Spleen (tissue), 11 donors: ENCODE results near the gene TRMT44. TPM values are rescaled to one million over a fixed set of nuclear protein-coding genes. Genes with fewer than 3 reads are reported as not detected.

Experiments used
- DNase-seq: peaks from one replicate; pipeline ENCODE4 v3.0.0-alpha.2; 2020
- H3K27ac ChIP-seq, 8 donors: fragments of 200-600 bp; sonication (generic) in 7 of 8; 1 replicate in 4 of 8; 2 replicates in 4 of 8; pipeline versions ENCODE4 v1.5.0 to v1.8.0; 2016 to 2021; ENCODE audit warnings: inconsistent platforms in 4 of 8, mild to moderate bottlenecking in 4 of 8, moderate library complexity in 1 of 8
- H3K27me3 ChIP-seq, 7 donors: fragments of 200-600 bp; sonication (generic) in 6 of 7; replicated peaks in 1 of 7; 1 replicate in 4 of 7; 2 replicates in 3 of 7; pipeline versions ENCODE4 v1.5.0 to v1.8.0; 2016 to 2021; ENCODE audit warnings: inconsistent platforms in 3 of 7, mild to moderate bottlenecking in 1 of 7
- H3K36me3 ChIP-seq, 6 donors: fragments of 200-600 bp; sonication (generic) in 5 of 6; 1 replicate in 4 of 6; 2 replicates in 2 of 6; pipeline versions ENCODE4 v1.5.0 to v1.8.0; 2016 to 2021; ENCODE audit warnings: inconsistent platforms in 2 of 6
- H3K4me1 ChIP-seq, 6 donors: fragments of 200-600 bp; sonication (generic) in 5 of 6; 1 replicate in 3 of 6; 2 replicates in 3 of 6; pipeline versions ENCODE4 v1.5.0 to v1.8.0; 2016 to 2021; ENCODE audit warnings: inconsistent platforms in 3 of 6
- H3K4me3 ChIP-seq, 8 donors: fragments of 200-600 bp; sonication (generic) in 7 of 8; 1 replicate in 4 of 8; 2 replicates in 4 of 8; pipeline versions ENCODE4 v1.5.0 to v1.8.0; 2016 to 2021; ENCODE audit warnings: inconsistent platforms in 4 of 8, mild to moderate bottlenecking in 4 of 8, moderate library complexity in 2 of 8
- H3K9me3 ChIP-seq, 8 donors: fragments of 200-600 bp; sonication (generic) in 7 of 8; 1 replicate in 4 of 8; 2 replicates in 4 of 8; pipeline versions ENCODE4 v1.5.0 to v1.8.0; 2016 to 2021; ENCODE audit warnings: inconsistent platforms in 4 of 8
- CTCF ChIP-seq, 11 experiments: fragments of 200-600 bp in 7 of 11; fragments of 450-650 bp in 4 of 11; sonication (generic) in 4 of 11; IDR thresholded peaks in 8 of 11; conservative IDR thresholded peaks in 3 of 11; 1 replicate in 7 of 11; 2 replicates in 4 of 11; pipeline versions ENCODE4 v1.4.0 to v1.8.0; 2016 to 2021; ENCODE audit warnings: antibody characterized with exemption in 11 of 11, inconsistent platforms in 4 of 11, mild to moderate bottlenecking in 1 of 11
- POLR2A ChIP-seq, 3 donors: fragments of 450-650 bp; IDR thresholded peaks; one replicate each; pipeline ENCODE4 v1.5.1; 2017; ENCODE audit warnings: antibody characterized with exemption in 3 of 3, mild to moderate bottlenecking in 1 of 3
- POLR2AphosphoS5 ChIP-seq, 3 donors: sonication (generic); formaldehyde crosslinking; IDR thresholded peaks; one replicate each; pipeline ENCODE4 v1.5.1; 2017; ENCODE audit warnings: antibody characterized with exemption in 3 of 3
- WGBS, 5 donors: extraction: QIAGEN DNeasy Blood & Tissue Kit in 3 of 5; methylation state at CpG; one replicate each; pipeline versions ENCODE4 v1.1.5 to v1.1.7; 2013 to 2018; 5-methylcytosine and 5-hydroxymethylcytosine counted together
- intact Hi-C: fragments of 100-400 bp; cut with DNase I; formaldehyde crosslinking; loops from one replicate; pipeline ENCODE4 v1.15.0; 2023; ENCODE audit warnings: low total_unique reads
- polyA plus RNA-seq, 3 donors: library from polyadenylated mRNA; stranded (reverse); fragments of 200-250 nt; gene quantifications; one replicate each; pipeline ENCODE4 v1.2.1, GENCODE V29; 2013
- total RNA-seq, 7 donors: library from RNA; depleted of rRNA in 3 of 7; stranded (reverse); fragments of >200 nt in 3 of 7; fragmentation: NEBNext Ultra II Directional in 4 of 7; extraction: Animal tissue kit (Norgen Biotek cat#: 25700) in 4 of 7; gene quantifications; one replicate each; pipeline versions ENCODE4 v1.1.0 to v1.2.1, GENCODE V29; 2016 to 2021
- donor health status: healthy with polysubstance abuse.
- donor health status: DM: no; HTN: no; CAD: no; lungs with moderate emphysema.
- donor health status: DM: no; HTN: no; CAD: no.
- donor health status: Bipolar disorder and iron deficiency.
- donor health status: healthy.
- donor health status: DM: no; HTN: no; CAD: no.
- donor health status: DM: yes; HTN: yes; CAD: no.

TRMT44 gene
- total and polyA plus RNA-seq, 10 donors: 5.7 to 28.3 (median 21.6) TPM

GRCh38 chr4:8516996-8517550, 76.5 kb downstream of the TRMT44 start:
- Histone ChIP-seq H3K27me3 (no peaks in the 10 kb centered on the region), H3K27ac (peak overlapping the region in 2 of 8 donors; percentile 31 to 80), H3K9me3 (peaks cover 0 to 33% (median 23%) of the 10 kb centered on the region in 8 donors), H3K36me3 (no peaks in the 10 kb centered on the region), H3K4me3 (no peak overlapping the region), H3K4me1 (peaks cover 0 to 3% (median 0%) of the 10 kb centered on the region in 6 donors)
- TF ChIP-seq CTCF (IDR thresholded peaks at IDR 0.05 in 8 of 11, conservative IDR thresholded peaks at IDR 0.05 in 3 of 11): no peak
- TF ChIP-seq POLR2A (IDR thresholded peaks at IDR 0.05): no peak
- TF ChIP-seq POLR2AphosphoS5 (IDR thresholded peaks at IDR 0.05): no peak
- intact Hi-C loops: no loop called here
- 48 to 73% (median 65%) methylated on average over 4 to 5 of the region's 5 CpGs for WGBS, 5 donors
- DNase-seq: no peak

- TF ChIP-seq CTCF (IDR thresholded peaks at IDR 0.05 in 8 of 11, conservative IDR thresholded peaks at IDR 0.05 in 3 of 11) (no peak), POLR2A (IDR thresholded peaks at IDR 0.05) (no peak), POLR2AphosphoS5 (IDR thresholded peaks at IDR 0.05) (no peak)
- intact Hi-C loops: no loop called here
- DNase-seq: no peak
- H3K27ac ChIP-seq: peak overlapping the region in 3 of 8 donors; percentile 7 to 56 (median 31)
- peaks cover 0 to 32% (median 23%) of the 10 kb centered on the region in 8 donors for H3K9me3 ChIP-seq
- H3K4me1 ChIP-seq: peaks cover 0 to 3% (median 0%) of the 10 kb centered on the region in 6 donors
- no peak overlapping the region for H3K4me3 ChIP-seq
- no peaks in the 10 kb centered on the region for H3K36me3 ChIP-seq
- WGBS, 5 donors: 69 to 85% (median 74%) methylated on average over 10 to 13 of the region's 13 CpGs
- H3K27me3 ChIP-seq: no peaks in the 10 kb centered on the region
Measured at GRCh38 chr4:8517946-8518345, 77.4 kb downstream of the TRMT44 start.

GRCh38 chr4:8522160-8523120, 81.9 kb downstream of the TRMT44 start:
- Histone ChIP-seq H3K9me3 (peaks cover 0 to 26% (median 22%) of the 10 kb centered on the region in 8 donors), H3K4me1 (no peaks in the 10 kb centered on the region), H3K4me3 (no peak overlapping the region), H3K27ac (no peak overlapping the region), H3K27me3 (no peaks in the 10 kb centered on the region), H3K36me3 (no peaks in the 10 kb centered on the region)
- intact Hi-C loops: no loop called here
- no peak for DNase-seq
- WGBS, 5 donors: 82 to 90% (median 85%) methylated on average over 21 to 24 of the region's 24 CpGs
- TF ChIP-seq POLR2A (IDR thresholded peaks at IDR 0.05) (no peak), POLR2AphosphoS5 (IDR thresholded peaks at IDR 0.05) (no peak), CTCF (IDR thresholded peaks at IDR 0.05 in 8 of 11, conservative IDR thresholded peaks at IDR 0.05 in 3 of 11) (no peak)

GRCh38 chr4:8523175-8523574, 82.6 kb downstream of the TRMT44 start:
- Histone ChIP-seq H3K36me3 (no peaks in the 10 kb centered on the region), H3K4me1 (no peaks in the 10 kb centered on the region), H3K4me3 (no peak overlapping the region), H3K27me3 (no peaks in the 10 kb centered on the region), H3K9me3 (peaks cover 0 to 26% (median 22%) of the 10 kb centered on the region in 8 donors), H3K27ac (no peak overlapping the region)
- intact Hi-C loops: no loop called here
- peak; percentile 69 for DNase-seq
- no peak for TF ChIP-seq POLR2A (IDR thresholded peaks at IDR 0.05)
- TF ChIP-seq CTCF (IDR thresholded peaks at IDR 0.05 in 8 of 11, conservative IDR thresholded peaks at IDR 0.05 in 3 of 11): no peak
- no peak for TF ChIP-seq POLR2AphosphoS5 (IDR thresholded peaks at IDR 0.05)
- WGBS, 5 donors: 80 to 89% (median 84%) methylated on average over 11 to 13 of the region's 13 CpGs
